Lung (tissue), 12 donors: ENCODE data around the gene LRRC47. TPM values are rescaled to one million over a fixed set of nuclear protein-coding genes. Genes with fewer than 3 reads are reported as not detected.
"Not testable (repeated sequence)": the region's sequence is repeated elsewhere in the genome, so short reads cannot be mapped to it uniquely, and the experiment has no call there.

Experiments
- ATAC-seq: fragments of 200-7000 bp; cut with Tn5 transposase; one replicate; pipeline ENCODE4 v1.9.1; 2020; ENCODE audit warnings: moderate number of reproducible peaks; ENCODE audit not compliant: insufficient read depth, low FRiP score
- DNase-seq, 3 donors: peaks; one replicate each; pipeline ENCODE4 v3.0.0-alpha.2; 2013 to 2017
- H3K27ac ChIP-seq, 2 donors: one replicate each; pipeline ENCODE4 v1.5.1; 2013; ENCODE audit warnings: mild to moderate bottlenecking in 2 of 2, moderate library complexity in 2 of 2, control low read depth in 1 of 2, inconsistent platforms in 1 of 2, low read depth in 1 of 2, low read length in 1 of 2
- H3K27me3 ChIP-seq, 3 donors: one replicate each; pipeline ENCODE4 v1.5.1; 2013; ENCODE audit warnings: low read length in 2 of 3; ENCODE audit not compliant: control insufficient read depth in 3 of 3, insufficient read depth in 3 of 3
- H3K36me3 ChIP-seq, 4 donors: one replicate each; pipeline ENCODE4 v1.5.1; 2013; ENCODE audit warnings: low read length in 4 of 4, mild to moderate bottlenecking in 1 of 4, moderate library complexity in 1 of 4; ENCODE audit not compliant: control insufficient read depth in 4 of 4, insufficient read depth in 4 of 4
- H3K4me1 ChIP-seq, 5 donors: one replicate each; pipeline ENCODE4 v1.5.1; 2013; ENCODE audit warnings: low read length in 5 of 5, mild to moderate bottlenecking in 2 of 5, moderate library complexity in 1 of 5; ENCODE audit not compliant: control insufficient read depth in 5 of 5, insufficient read depth in 5 of 5
- H3K4me3 ChIP-seq: one replicate; pipeline ENCODE4 v1.5.1; 2013; ENCODE audit warnings: mild to moderate bottlenecking, control low read depth, moderate library complexity
- H3K9ac ChIP-seq, 2 donors: one replicate each; pipeline ENCODE4 v1.5.1; 2013; ENCODE audit warnings: low read length in 2 of 2, control low read depth in 1 of 2; ENCODE audit not compliant: insufficient read depth in 1 of 2
- H3K9me3 ChIP-seq, 4 donors: one replicate each; pipeline ENCODE4 v1.5.1; 2013; ENCODE audit warnings: low read length in 3 of 4, mild to moderate bottlenecking in 1 of 4, moderate library complexity in 1 of 4; ENCODE audit not compliant: control insufficient read depth in 4 of 4, insufficient read depth in 3 of 4
- CTCF ChIP-seq: IDR thresholded peaks from 2 replicates; pipeline ENCODE4 v1.5.1; 2012; ENCODE audit warnings: mild to moderate bottlenecking; ENCODE audit errors: control extremely low read depth, extremely low read depth
- WGBS, 2 donors: extraction: QIAGEN DNeasy Blood & Tissue Kit; methylation state at CpG; one replicate each; pipeline ENCODE4 v1.1.7; 2013; 5-methylcytosine and 5-hydroxymethylcytosine counted together
- polyA plus RNA-seq, 2 donors: library from polyadenylated mRNA; stranded (reverse); fragments of 200-250 nt; gene quantifications; one replicate each; pipeline ENCODE4 v1.2.1, GENCODE V29; 2013
- total RNA-seq, 2 donors: library from RNA; depleted of rRNA in 1 of 2; stranded (reverse); fragments of >200 nt in 1 of 2; gene quantifications; one replicate each; pipeline ENCODE4 v1.2.1, GENCODE V29; 2014 to 2021
- donor health status: control.
- donor health status: control.
- donor health status: Bipolar disorder and iron deficiency.
- donor health status: healthy.
- donor health status: DM: yes; HTN: yes; CAD: no.

LRRC47 gene
- total and polyA plus RNA-seq, 4 donors: 14.4 to 33.9 (median 20.5) TPM

- H3K9ac ChIP-seq: no peak overlapping the region
- 91 to 96% methylated on average over 42 of the region's 42 CpGs for WGBS, 2 donors
- no peak for TF ChIP-seq CTCF
- peaks cover 0 to 32% (median 6%) of the 10 kb centered on the region in 4 donors for H3K36me3 ChIP-seq
- H3K9me3 ChIP-seq: no peaks in the 10 kb centered on the region
- no peak overlapping the region for H3K4me3 ChIP-seq
- ATAC-seq (no peak), DNase-seq (no peak)
- H3K27me3 ChIP-seq: no peaks in the 10 kb centered on the region
- H3K27ac ChIP-seq: no peak overlapping the region
- H3K4me1 ChIP-seq: no peaks in the 10 kb centered on the region
These were observed 18.7 kb upstream of the LRRC47 start for GRCh38 chr1:3814771-3815561.

- no peak overlapping the region for H3K4me3 ChIP-seq
- no peak overlapping the region for H3K27ac ChIP-seq
- no peaks in the 10 kb centered on the region for H3K4me1 ChIP-seq
- 97 to 99% methylated on average over 2 of the region's 2 CpGs for WGBS, 2 donors
- no peak for DNase-seq
- peaks cover 0 to 4% (median 0%) of the 10 kb centered on the region in 4 donors for H3K9me3 ChIP-seq
- H3K9ac ChIP-seq: no peak overlapping the region
- H3K36me3 ChIP-seq: peaks cover 0 to 30% (median 6%) of the 10 kb centered on the region in 4 donors
- H3K27me3 ChIP-seq: no peaks in the 10 kb centered on the region
- no peak for ATAC-seq
- no peak for TF ChIP-seq CTCF
These were observed 17.8 kb upstream of the LRRC47 start for GRCh38 chr1:3814065-3814464.

- H3K27ac ChIP-seq: no peak overlapping the region
- no peak for TF ChIP-seq CTCF
- WGBS, 2 donors: 67 to 77% methylated on average over 2 of the region's 2 CpGs
- ATAC-seq (no peak), DNase-seq (no peak)
- H3K4me1 ChIP-seq: no peaks in the 10 kb centered on the region
- peaks cover 0 to 23% (median 6%) of the 10 kb centered on the region in 4 donors for H3K36me3 ChIP-seq
- H3K27me3 ChIP-seq: no peaks in the 10 kb centered on the region
- H3K9ac ChIP-seq: no peak overlapping the region
- no peak overlapping the region for H3K4me3 ChIP-seq
- peaks cover 0 to 4% (median 0%) of the 10 kb centered on the region in 4 donors for H3K9me3 ChIP-seq
These were observed 15.3 kb upstream of the LRRC47 start for GRCh38 chr1:3811595-3811911.

GRCh38 chr1:3810149-3810761, 14.0 kb upstream of the LRRC47 start:
- not testable (repeated sequence) for H3K27ac ChIP-seq, H3K9ac ChIP-seq, H3K4me1 ChIP-seq, H3K27me3 ChIP-seq, H3K4me3 ChIP-seq, H3K9me3 ChIP-seq, DNase-seq, ATAC-seq
- WGBS, 2 donors: 81 to 85% methylated on average over 9 of the region's 9 CpGs
- peaks cover 0 to 12% (median 2%) of the 10 kb centered on the region in 4 donors for H3K36me3 ChIP-seq
